ENCODE data around the gene TNNT1.

The TNNT1 gene

GRCh38 chr19:55175117-55175867 lies 26.3 kb upstream of the TNNT1 start:
- peaks cover 12% of the 10 kb centered on the region for H3K4me1 ChIP-seq (ENCODE audit: control insufficient read depth, insufficient read depth, low read length)
- TF ChIP-seq ZFP69B (tag by site-specific recombination; IDR thresholded peaks at IDR 0.05) = no peak
- no peak for TF ChIP-seq ZNF623 (tag by site-specific recombination; IDR thresholded peaks at IDR 0.05)
- TF ChIP-seq MEIS1 (CRISPR knock-in tag; IDR thresholded peaks at IDR 0.05; ENCODE audit: borderline replicate concordance) = no peak
- no peak for TF ChIP-seq ZNF157 (tag by site-specific recombination; IDR thresholded peaks at IDR 0.05)
- no peak for TF ChIP-seq ZNF560 (tag by site-specific recombination; IDR thresholded peaks at IDR 0.05; ENCODE audit: borderline replicate concordance)
- TF ChIP-seq SCRT1 (tag by site-specific recombination; IDR thresholded peaks at IDR 0.05; ENCODE audit: borderline replicate concordance) = no peak
- no peak for TF ChIP-seq ZNF426 (tag by site-specific recombination; IDR thresholded peaks at IDR 0.05)
- TF ChIP-seq ELK4 (IDR thresholded peaks at IDR 0.05; ENCODE audit: borderline replicate concordance, low read depth, low read length) = no peak
- TF ChIP-seq ZNF571 (tag by site-specific recombination; IDR thresholded peaks at IDR 0.05) = no peak
- no peak for TF ChIP-seq ZNF23 (tag by site-specific recombination; IDR thresholded peaks at IDR 0.05; ENCODE audit: borderline replicate concordance)
- no peak for TF ChIP-seq ZNF214 (tag by site-specific recombination; IDR thresholded peaks at IDR 0.05; ENCODE audit: borderline replicate concordance)
- no peak for TF ChIP-seq ZNF768 (tag by site-specific recombination; IDR thresholded peaks at IDR 0.05)
- CTCF ChIA-PET = interaction anchor here (0.8 to 3.6 kb wide), 5 partner anchors 9 to 194 kb away, joined by 3 to 22 read pairs (median 4); partner anchors contain the start of gene DNAAF3
- POLR2A ChIA-PET = interaction anchor here (0.8 to 1.2 kb wide), 2 partner anchors 29 to 84 kb away, joined by 3 read pairs; no protein-coding TSS in a partner anchor
- H3K4me3 ChIP-seq (ENCODE audit: low read depth, low read length) = no peak overlapping the region
- no peak overlapping the region for H3K27ac ChIP-seq (ENCODE audit: extremely low read depth, low read depth, low read length)
- H3K9me3 ChIP-seq (ENCODE audit: control insufficient read depth, insufficient read depth, low read depth, low read length) = no peaks in the 10 kb centered on the region
- no peaks in the 10 kb centered on the region for H3K36me3 ChIP-seq (ENCODE audit: control insufficient read depth in 2 of 2, insufficient read depth in 1 of 2, low read length in 2 of 2)

GRCh38 chr19:55174425-55175116 lies 25.6 kb upstream of the TNNT1 start:
- Histone ChIP-seq H3K36me3 (ENCODE audit: control insufficient read depth in 2 of 2, insufficient read depth in 1 of 2, low read length in 2 of 2) (no peaks in the 10 kb centered on the region), H3K27ac (ENCODE audit: extremely low read depth, low read depth, low read length) (no peak overlapping the region), H3K4me3 (ENCODE audit: low read depth, low read length) (no peak overlapping the region), H3K9me3 (ENCODE audit: control insufficient read depth, insufficient read depth, low read depth, low read length) (no peaks in the 10 kb centered on the region), H3K4me1 (ENCODE audit: control insufficient read depth, insufficient read depth, low read length) (peaks cover 9% of the 10 kb centered on the region)
- no peak for TF ChIP-seq PRDM6 (tag by site-specific recombination; IDR thresholded peaks at IDR 0.05)
- CTCF ChIA-PET = interaction anchor here (0.6 to 3.6 kb wide), 10 partner anchors 9 to 457 kb away, joined by 3 to 22 read pairs (median 4); partner anchors contain the start of gene DNAAF3
- POLR2A ChIA-PET = interaction anchor here (1.2 kb wide), 1 partner anchor 28 kb away, joined by 3 read pairs; no protein-coding TSS in a partner anchor

GRCh38 chr19:55173714-55174409 lies 24.9 kb upstream of the TNNT1 start:
- no peaks in the 10 kb centered on the region for H3K9me3 ChIP-seq (ENCODE audit: control insufficient read depth, insufficient read depth, low read depth, low read length)
- H3K36me3 ChIP-seq (ENCODE audit: control insufficient read depth in 2 of 2, insufficient read depth in 1 of 2, low read length in 2 of 2) = no peaks in the 10 kb centered on the region
- CTCF ChIA-PET = interaction anchor here (0.7 to 3.6 kb wide), 9 partner anchors 8 to 245 kb away, joined by 3 to 22 read pairs (median 4); partner anchors contain the start of gene DNAAF3
- H3K4me3 ChIP-seq (ENCODE audit: low read depth, low read length) = peak overlapping the region; percentile 50
- POLR2A ChIA-PET = no interaction called here
- H3K27ac ChIP-seq (ENCODE audit: extremely low read depth, low read depth, low read length) = peak overlapping the region; percentile 7; the same call in 1 of the 2 replicates
- peaks cover 7% of the 10 kb centered on the region for H3K4me1 ChIP-seq (ENCODE audit: control insufficient read depth, insufficient read depth, low read length)
- peak; percentile 85 for TF ChIP-seq SP2 (tag by site-specific recombination; IDR thresholded peaks at IDR 0.05)
- no peak for TF ChIP-seq ZNF48 (tag by site-specific recombination; IDR thresholded peaks at IDR 0.05)
- TF ChIP-seq ZNF266 (tag by site-specific recombination; IDR thresholded peaks at IDR 0.05; ENCODE audit: low read depth) = no peak
- no peak for TF ChIP-seq ZNF37A (tag by site-specific recombination; IDR thresholded peaks at IDR 0.05)
- peak; percentile 81; the same call in 1 of the 2 replicates for TF ChIP-seq ZNF561 (tag by site-specific recombination; IDR thresholded peaks at IDR 0.05; ENCODE audit: borderline replicate concordance)
- no peak for TF ChIP-seq ZNF791 (tag by site-specific recombination; IDR thresholded peaks at IDR 0.05)
- no peak for TF ChIP-seq ZNF114 (tag by site-specific recombination; IDR thresholded peaks at IDR 0.05)
- no peak for TF ChIP-seq ZNF174 (tag by site-specific recombination; IDR thresholded peaks at IDR 0.05)
- no peak for TF ChIP-seq ZFP37 (tag by site-specific recombination; IDR thresholded peaks at IDR 0.05)
- TF ChIP-seq SP7 (tag by site-specific recombination; IDR thresholded peaks at IDR 0.05) = peak; percentile 11; the same call in 1 of the 2 replicates
- no peak for TF ChIP-seq ZNF221 (tag by site-specific recombination; IDR thresholded peaks at IDR 0.05; ENCODE audit: borderline replicate concordance)
- TF ChIP-seq ZNF239 (tag by site-specific recombination; IDR thresholded peaks at IDR 0.05) = no peak
